Measurements from ENCODE around the gene BCL2L1. TPM values are rescaled to one million over a fixed set of nuclear protein-coding genes. Genes with fewer than 3 reads are reported as not detected.

Gene BCL2L1
- total RNA-seq, 6 experiments from 2014 or later: 111 to 122 (median 117) TPM

DNA sequence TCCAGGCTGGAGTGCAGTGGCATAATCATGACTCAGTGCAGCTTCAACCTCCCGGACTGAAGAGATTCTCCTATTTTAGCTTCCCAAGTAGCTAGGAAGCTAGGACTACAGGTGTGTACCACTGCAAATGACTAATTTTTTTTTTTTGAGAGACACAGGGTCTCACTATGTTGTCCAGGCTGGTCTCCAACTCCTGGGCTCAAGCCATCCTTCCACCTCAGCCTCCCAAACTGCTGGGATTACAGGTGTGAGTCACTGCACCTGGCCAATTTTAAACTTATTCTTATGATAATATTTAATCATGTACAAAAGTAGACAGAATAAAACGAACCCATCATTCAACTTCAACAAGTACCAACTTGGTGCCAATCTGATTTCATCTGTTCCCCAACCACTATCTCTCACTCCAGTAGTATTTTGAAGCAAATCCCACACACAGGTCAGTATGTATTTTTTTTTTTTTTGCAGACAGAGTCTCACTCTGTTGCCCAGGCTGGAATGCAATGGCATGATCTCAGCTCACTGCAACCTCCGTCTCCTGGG lies 32.5 kb downstream of the BCL2L1 start:
- peak overlapping the region; percentile 48; the same call in 1 of the 2 replicates for H3K27ac Mint-ChIP-seq
- no peak for DNase-seq
- peaks cover 35% of the 10 kb centered on the region for H3K4me1 Mint-ChIP-seq (ENCODE audit: low read depth)

DNA sequence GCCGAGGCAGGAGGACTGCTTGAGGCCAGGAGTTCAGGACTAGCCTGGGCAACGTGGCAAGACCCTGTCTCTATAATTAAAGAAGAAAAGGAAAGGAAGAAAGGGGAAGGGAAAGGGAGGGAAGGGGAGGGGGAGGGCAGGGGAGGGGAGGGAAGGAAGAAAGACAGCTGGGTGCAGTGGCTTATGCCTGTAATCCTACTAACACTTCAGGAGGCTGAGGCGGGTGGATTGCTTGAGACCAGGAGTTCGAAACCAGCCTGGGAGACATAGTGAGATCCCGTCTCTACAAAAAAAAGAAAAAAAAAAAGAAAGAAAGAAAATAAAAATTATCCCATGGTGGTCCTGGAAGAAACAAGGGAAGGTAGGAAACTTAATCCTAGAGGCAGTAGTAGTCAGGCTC lies 33.5 kb downstream of the BCL2L1 start:
- no peaks in the 10 kb centered on the region for H3K9me3 Mint-ChIP-seq
- peaks cover 27% of the 10 kb centered on the region for H3K4me1 Mint-ChIP-seq (ENCODE audit: low read depth)
- no peak for DNase-seq
- TF ChIP-seq, protein P1, sequence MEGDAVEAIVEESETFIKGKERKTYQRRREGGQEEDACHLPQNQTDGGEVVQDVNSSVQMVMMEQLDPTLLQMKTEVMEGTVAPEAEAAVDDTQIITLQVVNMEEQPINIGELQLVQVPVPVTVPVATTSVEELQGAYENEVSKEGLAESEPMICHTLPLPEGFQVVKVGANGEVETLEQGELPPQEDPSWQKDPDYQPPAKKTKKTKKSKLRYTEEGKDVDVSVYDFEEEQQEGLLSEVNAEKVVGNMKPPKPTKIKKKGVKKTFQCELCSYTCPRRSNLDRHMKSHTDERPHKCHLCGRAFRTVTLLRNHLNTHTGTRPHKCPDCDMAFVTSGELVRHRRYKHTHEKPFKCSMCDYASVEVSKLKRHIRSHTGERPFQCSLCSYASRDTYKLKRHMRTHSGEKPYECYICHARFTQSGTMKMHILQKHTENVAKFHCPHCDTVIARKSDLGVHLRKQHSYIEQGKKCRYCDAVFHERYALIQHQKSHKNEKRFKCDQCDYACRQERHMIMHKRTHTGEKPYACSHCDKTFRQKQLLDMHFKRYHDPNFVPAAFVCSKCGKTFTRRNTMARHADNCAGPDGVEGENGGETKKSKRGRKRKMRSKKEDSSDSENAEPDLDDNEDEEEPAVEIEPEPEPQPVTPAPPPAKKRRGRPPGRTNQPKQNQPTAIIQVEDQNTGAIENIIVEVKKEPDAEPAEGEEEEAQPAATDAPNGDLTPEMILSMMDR (IDR thresholded peaks at IDR 0.05): no peak
- H3K27me3 Mint-ChIP-seq (ENCODE audit: insufficient read depth): no peaks in the 10 kb centered on the region
- no peak overlapping the region for H3K4me3 Mint-ChIP-seq
- H3K36me3 Mint-ChIP-seq (ENCODE audit: low read depth): peaks cover 32% of the 10 kb centered on the region
- no peak overlapping the region for H3K27ac Mint-ChIP-seq

More for the DNA sequence above, 32.5 kb downstream of the BCL2L1 start:
- TF ChIP-seq, protein P1 (IDR thresholded peaks at IDR 0.05): no peak
- H3K27me3 Mint-ChIP-seq (ENCODE audit: insufficient read depth): no peaks in the 10 kb centered on the region
- no peaks in the 10 kb centered on the region for H3K9me3 Mint-ChIP-seq
- H3K36me3 Mint-ChIP-seq (ENCODE audit: low read depth): peaks cover 42% of the 10 kb centered on the region
- peak overlapping the region; percentile 41; the same call in 1 of the 2 replicates for H3K4me3 Mint-ChIP-seq

DNA sequence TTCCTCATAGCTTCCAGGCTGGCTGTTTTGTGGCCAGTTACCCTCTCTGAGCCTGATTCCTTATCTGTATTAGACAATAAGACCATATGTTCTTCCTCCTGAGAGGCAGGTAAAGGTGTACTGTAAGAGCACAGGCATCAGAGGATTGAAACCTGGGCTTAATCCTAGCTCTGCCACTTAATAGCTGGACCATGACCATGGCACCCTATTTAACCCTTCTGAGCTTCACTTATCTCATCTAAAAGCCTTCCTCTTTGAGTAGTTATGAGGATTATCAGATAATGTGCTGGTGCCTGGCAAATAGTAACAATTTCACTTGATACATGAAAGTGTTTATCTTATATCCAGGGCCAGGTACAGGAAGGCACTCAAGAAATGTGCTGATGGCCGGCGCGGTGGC lies 34.9 kb downstream of the BCL2L1 start:
- Mint-ChIP-seq H3K4me1 (ENCODE audit: low read depth) (peaks cover 34% of the 10 kb centered on the region), H3K27me3 (ENCODE audit: insufficient read depth) (no peaks in the 10 kb centered on the region), H3K27ac (no peak overlapping the region), H3K4me3 (no peak overlapping the region), H3K36me3 (ENCODE audit: low read depth) (peaks cover 38% of the 10 kb centered on the region), H3K9me3 (no peaks in the 10 kb centered on the region)
- TF ChIP-seq, protein P1 (IDR thresholded peaks at IDR 0.05): no peak
- DNase-seq: no peak

DNA sequence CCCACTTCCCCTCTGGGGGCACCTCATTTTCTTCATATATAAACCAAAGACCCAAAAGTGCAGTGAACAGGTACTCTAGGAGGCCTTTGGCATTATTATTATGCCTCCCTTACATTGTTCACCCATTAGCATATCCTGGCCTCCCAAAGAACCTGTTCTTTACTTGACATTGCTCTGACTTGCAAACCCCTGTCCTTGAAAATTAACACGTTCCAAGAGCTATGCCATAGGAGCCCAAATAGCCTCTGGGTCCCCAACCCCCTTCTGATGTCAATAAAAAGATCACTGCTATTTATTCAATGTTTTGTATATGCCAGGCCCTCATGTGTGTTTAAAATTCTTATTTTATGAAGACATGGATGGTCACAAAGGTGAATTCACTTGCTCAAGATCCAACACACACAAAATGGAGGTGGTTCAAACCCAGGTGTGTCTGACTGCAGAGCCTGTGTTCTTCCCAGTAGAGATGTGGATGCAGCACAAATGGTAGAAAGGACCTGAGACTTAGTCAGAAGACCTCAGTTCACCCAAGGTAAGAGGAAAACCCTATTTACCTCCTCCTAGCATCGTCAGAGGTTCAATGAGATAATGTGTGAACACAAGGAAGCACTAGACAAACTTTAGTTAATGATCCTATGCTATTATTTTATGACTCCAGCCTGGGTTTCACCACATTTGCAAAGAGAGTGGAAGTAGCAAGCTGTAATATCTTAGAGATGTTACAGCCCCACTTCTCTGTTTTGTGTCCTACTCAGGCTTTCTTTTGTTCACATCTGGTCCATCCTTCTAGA lies 36.6 kb downstream of the BCL2L1 start:
- H3K27ac Mint-ChIP-seq: 0 out of 2 replicates have a peak overlapping the region, but pooled peaks have one; percentile 9
- H3K4me1 Mint-ChIP-seq (ENCODE audit: low read depth): peaks cover 30% of the 10 kb centered on the region
- TF ChIP-seq, protein P1 (IDR thresholded peaks at IDR 0.05): no peak
- H3K4me3 Mint-ChIP-seq: no peak overlapping the region
- no peaks in the 10 kb centered on the region for H3K9me3 Mint-ChIP-seq
- peaks cover 35% of the 10 kb centered on the region for H3K36me3 Mint-ChIP-seq (ENCODE audit: low read depth)
- no peak for DNase-seq
- no peaks in the 10 kb centered on the region for H3K27me3 Mint-ChIP-seq (ENCODE audit: insufficient read depth)

DNA sequence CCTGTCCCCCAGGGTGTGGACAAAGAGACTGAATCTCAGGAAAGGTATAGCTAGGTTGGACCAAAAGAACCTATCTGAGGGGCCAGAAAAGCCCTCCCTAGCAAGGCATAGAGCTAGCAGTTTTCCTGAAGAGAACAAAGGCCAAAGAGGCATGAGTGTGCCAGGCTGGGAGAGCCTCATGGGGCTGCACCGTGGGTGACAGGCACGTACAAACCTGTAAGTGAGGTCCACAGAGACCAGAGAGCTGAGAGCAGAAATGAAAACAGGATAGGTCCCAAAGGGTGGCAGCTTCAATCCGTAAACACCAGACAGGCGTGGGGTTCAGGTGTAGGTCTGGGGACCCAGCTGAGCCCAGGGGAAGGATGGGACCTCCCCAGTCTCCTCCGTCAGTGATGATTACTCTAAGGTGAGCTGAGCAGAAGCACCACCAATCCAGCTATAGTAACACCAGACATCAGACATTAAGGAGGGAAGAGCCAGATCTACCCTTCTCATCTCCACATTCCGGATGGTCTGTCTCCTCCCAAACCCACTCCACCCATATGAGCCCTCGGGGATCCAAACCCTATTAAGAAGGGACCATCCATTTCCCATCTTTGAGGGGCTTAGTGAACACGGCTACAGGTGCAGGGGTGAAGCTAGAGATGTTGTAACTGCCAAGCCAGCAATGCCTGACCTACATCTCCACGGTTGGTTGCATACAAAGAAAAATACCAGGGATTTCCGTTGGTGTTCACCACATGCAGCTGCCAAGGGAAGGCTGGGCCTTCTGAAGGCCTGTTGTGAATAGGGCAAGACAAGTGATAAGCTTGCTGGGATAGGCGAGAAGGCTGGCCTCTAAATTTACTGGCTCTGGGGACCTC lies 38.3 kb downstream of the BCL2L1 start:
- H3K27ac Mint-ChIP-seq: no peak overlapping the region

More for the DNA sequence above, 38.3 kb downstream of the BCL2L1 start:
- DNase-seq: no peak
- Mint-ChIP-seq H3K36me3 (ENCODE audit: low read depth) (peaks cover 38% of the 10 kb centered on the region), H3K9me3 (no peaks in the 10 kb centered on the region), H3K4me3 (peak overlapping the region; percentile 28; the same call in 1 of the 2 replicates), H3K4me1 (ENCODE audit: low read depth) (peaks cover 39% of the 10 kb centered on the region), H3K27me3 (ENCODE audit: insufficient read depth) (no peaks in the 10 kb centered on the region)
- TF ChIP-seq, protein P1 (IDR thresholded peaks at IDR 0.05): no peak

Data from HFFc6 (cell line).